Breast epithelium (tissue), 3 donors: ENCODE data around the gene AP5Z1.

Source experiments
- CTCF ChIP-seq, 3 donors: fragments of 450-650 bp; IDR thresholded peaks; one replicate each; pipeline ENCODE4 v1.5.1; 2016 to 2017; ENCODE audit warnings: antibody characterized with exemption in 3 of 3, mild to moderate bottlenecking in 3 of 3, moderate library complexity in 3 of 3
- POLR2A ChIP-seq: fragments of 450-650 bp; IDR thresholded peaks from one replicate; pipeline ENCODE4 v1.6.1; 2016; ENCODE audit warnings: antibody characterized with exemption, mild to moderate bottlenecking, moderate library complexity
- POLR2AphosphoS5 ChIP-seq, 3 donors: sonication (generic); formaldehyde crosslinking; IDR thresholded peaks; one replicate each; pipeline ENCODE4 v1.6.1; 2017; ENCODE audit warnings: antibody characterized with exemption in 3 of 3

GRCh38 chr7:4730971-4731370, 44.5 kb upstream of the AP5Z1 start:
- TF ChIP-seq CTCF (IDR thresholded peaks at IDR 0.05) (no peak), POLR2A (no peak), POLR2AphosphoS5 (IDR thresholded peaks at IDR 0.05) (no peak)
